Neuronal stem cell (in vitro differentiated cells): ENCODE measurements around the gene WDR48.

Experiments used
- DNase-seq: peaks from one replicate; pipeline ENCODE4 v3.0.0-alpha.2; 2013; ENCODE audit warnings: low spot score
- H2AFZ ChIP-seq: one replicate; pipeline ENCODE4 v1.6.1; 2013; ENCODE audit warnings: mild to moderate bottlenecking, low read length, inconsistent platforms
- H2AK5ac ChIP-seq: 2 replicates; pipeline ENCODE4 v1.6.1; 2013; ENCODE audit warnings: low read depth, mild to moderate bottlenecking, inconsistent platforms, low read length, moderate library complexity, mixed read lengths
- H2BK120ac ChIP-seq: 2 replicates; pipeline ENCODE4 v1.6.1; 2013; ENCODE audit warnings: low read depth, mild to moderate bottlenecking, inconsistent platforms, low read length, moderate library complexity, mixed read lengths
- H2BK12ac ChIP-seq: one replicate; pipeline ENCODE4 v1.6.1; 2013; ENCODE audit warnings: low read length, inconsistent platforms
- H2BK15ac ChIP-seq: 2 replicates; pipeline ENCODE4 v1.6.1; 2013; ENCODE audit warnings: mild to moderate bottlenecking, low read length, inconsistent platforms, mixed read lengths
- H2BK5ac ChIP-seq: one replicate; pipeline ENCODE4 v1.6.1; 2013; ENCODE audit warnings: inconsistent platforms, mild to moderate bottlenecking, low read length, moderate library complexity
- H3K14ac ChIP-seq: one replicate; pipeline ENCODE4 v1.6.1; 2013; ENCODE audit warnings: low read length, inconsistent platforms
- H3K18ac ChIP-seq: 2 replicates; pipeline ENCODE4 v1.6.1; 2013; ENCODE audit warnings: low read length, inconsistent platforms
- H3K23ac ChIP-seq: 2 replicates; pipeline ENCODE4 v1.6.1; 2013; ENCODE audit warnings: low read depth, mild to moderate bottlenecking, mixed read lengths, low read length, inconsistent platforms; ENCODE audit not compliant: poor library complexity
- H3K27ac ChIP-seq: replicated peaks from 3 replicates; pipeline ENCODE4 v1.5.1; 2013; ENCODE audit warnings: low read length, inconsistent platforms
- H3K27me3 ChIP-seq, 3 experiments: 2 replicates each; pipeline ENCODE4 v1.6.1; 2013; ENCODE audit warnings: low read length in 3 of 3, mild to moderate bottlenecking in 2 of 3, inconsistent platforms in 1 of 3, low read depth in 1 of 3, mixed read lengths in 1 of 3, moderate library complexity in 1 of 3; ENCODE audit not compliant: control insufficient read depth in 3 of 3, insufficient read depth in 3 of 3
- H3K36me3 ChIP-seq, 2 donors: replicated peaks in 1 of 2; 2 replicates each; pipeline ENCODE4 v1.6.1; 2013; ENCODE audit warnings: low read length in 2 of 2; ENCODE audit not compliant: control insufficient read depth in 2 of 2, insufficient read depth in 2 of 2
- H3K4ac ChIP-seq: 2 replicates; pipeline ENCODE4 v1.6.1; 2013; ENCODE audit warnings: inconsistent platforms, mild to moderate bottlenecking, low read length, moderate library complexity
- H3K4me1 ChIP-seq, 2 donors: 1 replicate in 1 of 2; 2 replicates in 1 of 2; pipeline ENCODE4 v1.6.1; 2013; ENCODE audit warnings: low read length in 2 of 2, low read depth in 1 of 2; ENCODE audit not compliant: control insufficient read depth in 2 of 2, insufficient read depth in 1 of 2
- H3K4me2 ChIP-seq: one replicate; pipeline ENCODE4 v1.6.1; 2013; ENCODE audit warnings: mild to moderate bottlenecking, low read length, inconsistent platforms; ENCODE audit not compliant: insufficient read depth, poor library complexity, severe bottlenecking
- H3K4me3 ChIP-seq, 2 donors: 2 replicates each; pipeline ENCODE4 v1.5.1; 2013; ENCODE audit warnings: low read length in 2 of 2, mild to moderate bottlenecking in 2 of 2, inconsistent platforms in 1 of 2, moderate library complexity in 1 of 2
- H3K79me1 ChIP-seq: one replicate; pipeline ENCODE4 v1.6.1; 2013; ENCODE audit warnings: low read depth, mild to moderate bottlenecking, inconsistent platforms, low read length, moderate library complexity
- H3K9ac ChIP-seq: one replicate; pipeline ENCODE4 v1.6.1; 2013; ENCODE audit warnings: mild to moderate bottlenecking, low read depth, low read length, inconsistent platforms; ENCODE audit not compliant: poor library complexity
- H3K9me3 ChIP-seq, 2 donors: replicated peaks in 1 of 2; 2 replicates each; pipeline versions ENCODE3 to v1.6.1; 2013; ENCODE audit warnings: low read length in 2 of 2, mild to moderate bottlenecking in 2 of 2, inconsistent platforms in 1 of 2, low read depth in 1 of 2, mixed read lengths in 1 of 2, moderate library complexity in 1 of 2; ENCODE audit not compliant: control insufficient read depth in 2 of 2, insufficient read depth in 1 of 2
- H4K8ac ChIP-seq: one replicate; pipeline ENCODE4 v1.6.1; 2013; ENCODE audit warnings: low read depth, mild to moderate bottlenecking, inconsistent platforms, low read length, moderate library complexity
- H4K91ac ChIP-seq: one replicate; pipeline ENCODE4 v1.6.1; 2013; ENCODE audit warnings: low read length, low read depth, mild to moderate bottlenecking, inconsistent platforms; ENCODE audit not compliant: poor library complexity
- WGBS, 2 donors: extraction: QIAGEN DNeasy Blood & Tissue Kit; methylation state at CpG; one replicate each; pipeline ENCODE4 v1.1.7; 2013; ENCODE audit warnings: missing lambda C conversion rate in 2 of 2, mixed read lengths in 1 of 2; ENCODE audit not compliant: insufficient read length in 2 of 2, insufficient replicate concordance in 1 of 2; ENCODE audit errors: extremely low coverage in 2 of 2; 5-methylcytosine and 5-hydroxymethylcytosine counted together

The WDR48 gene

DNA sequence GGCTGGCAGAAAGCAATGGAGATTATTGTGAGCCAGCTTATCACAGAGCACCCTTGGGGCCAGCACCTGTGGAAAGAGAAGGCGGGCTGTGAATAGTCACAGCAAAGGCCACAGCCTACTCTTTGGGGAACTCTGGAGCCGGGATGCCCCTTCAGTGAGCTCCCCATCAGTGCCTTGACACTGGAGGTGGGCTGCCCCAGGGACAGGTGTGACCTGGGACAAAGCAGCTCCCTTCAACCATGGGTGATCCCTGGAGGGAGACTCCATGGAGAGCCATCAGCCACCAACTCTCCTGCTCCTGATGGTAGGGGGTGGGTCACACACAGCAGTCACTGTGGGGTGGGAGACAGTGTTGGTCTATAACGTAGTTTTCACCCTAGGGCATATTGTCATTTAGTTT lies 61.5 kb downstream of the WDR48 start:
- Histone ChIP-seq H3K36me3 (no peaks in the 10 kb centered on the region), H2AK5ac (no peak overlapping the region), H2AFZ (no peak overlapping the region), H3K4me2 (no peak overlapping the region), H2BK12ac (no peak overlapping the region), H3K9ac (no peak overlapping the region), H4K91ac (no peak overlapping the region), H3K4me1 (peaks cover 0 to 1% of the 10 kb centered on the region in 2 donors), H3K27ac (no peak overlapping the region), H2BK120ac (no peak overlapping the region), H3K18ac (no peak overlapping the region), H3K14ac (no peak overlapping the region), H3K27me3 (no peaks in the 10 kb centered on the region), H3K79me1 (no peaks in the 10 kb centered on the region), H3K4ac (no peak overlapping the region), H4K8ac (no peak overlapping the region), H2BK15ac (no peak overlapping the region), H3K23ac (no peak overlapping the region), H3K9me3 (no peaks in the 10 kb centered on the region), H3K4me3 (no peak overlapping the region), H2BK5ac (no peak overlapping the region)
- WGBS, 2 donors, result no CpG with 5 or more reads among the region's 3 CpGs
- DNase-seq, result no peak

- no peaks in the 10 kb centered on the region for H3K27me3 ChIP-seq
- H3K4me1 ChIP-seq, result no peaks in the 10 kb centered on the region
- no peak overlapping the region for H3K14ac ChIP-seq
- WGBS, 2 donors, result no CpG with 5 or more reads among the region's 5 CpGs
- H3K9me3 ChIP-seq, result no peaks in the 10 kb centered on the region
- no peak overlapping the region for H3K4ac ChIP-seq
- no peak overlapping the region for H2AK5ac ChIP-seq
- H2AFZ ChIP-seq, result no peak overlapping the region
- no peak overlapping the region for H4K91ac ChIP-seq
- H3K27ac ChIP-seq, result no peak overlapping the region
- H3K4me3 ChIP-seq, result no peak overlapping the region
- H3K4me2 ChIP-seq, result no peak overlapping the region
- H2BK15ac ChIP-seq, result no peak overlapping the region
- no peak overlapping the region for H3K9ac ChIP-seq
- no peak overlapping the region for H2BK12ac ChIP-seq
- H4K8ac ChIP-seq, result no peak overlapping the region
- no peak overlapping the region for H3K18ac ChIP-seq
- no peak overlapping the region for H3K23ac ChIP-seq
- H3K79me1 ChIP-seq, result no peaks in the 10 kb centered on the region
- H2BK5ac ChIP-seq, result no peak overlapping the region
- DNase-seq, result no peak
- no peak overlapping the region for H2BK120ac ChIP-seq
- no peaks in the 10 kb centered on the region for H3K36me3 ChIP-seq
Measured at GRCh38 chr3:39114456-39114855, 62.6 kb downstream of the WDR48 start.

DNA sequence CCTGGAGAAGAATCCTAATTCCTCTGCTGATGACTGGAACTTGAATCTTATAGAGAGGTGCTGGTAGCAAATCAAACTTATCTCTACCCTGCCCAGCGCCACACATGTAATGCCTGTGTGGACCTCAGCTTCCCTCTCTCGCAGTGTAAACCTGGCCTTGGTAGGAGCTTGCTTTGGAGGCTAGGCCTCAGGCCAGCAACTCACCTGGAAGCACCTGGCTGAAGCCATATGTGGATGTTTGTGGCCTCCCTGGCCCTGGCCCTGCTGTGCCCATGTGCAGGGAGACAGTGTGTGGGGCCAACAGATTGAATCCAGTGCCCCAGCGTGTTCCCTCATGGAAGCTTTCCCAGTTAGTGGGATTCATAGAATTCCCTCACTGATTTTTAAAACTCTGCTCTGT lies 64.1 kb downstream of the WDR48 start:
- peaks cover 0 to 1% of the 10 kb centered on the region in 2 donors for H3K36me3 ChIP-seq
- H2BK15ac ChIP-seq, result no peak overlapping the region
- H2AFZ ChIP-seq, result no peak overlapping the region
- no peak overlapping the region for H2BK5ac ChIP-seq
- no peak overlapping the region for H3K9ac ChIP-seq
- no peak for DNase-seq
- H3K4ac ChIP-seq, result no peak overlapping the region
- no peaks in the 10 kb centered on the region for H3K27me3 ChIP-seq
- no peak overlapping the region for H4K8ac ChIP-seq
- peak overlapping the region; percentile 83 for H3K23ac ChIP-seq
- no peaks in the 10 kb centered on the region for H3K79me1 ChIP-seq
- no peak overlapping the region for H3K14ac ChIP-seq
- no peak overlapping the region for H2BK12ac ChIP-seq
- no CpG with 5 or more reads among the region's 3 CpGs for WGBS, 2 donors
- H2AK5ac ChIP-seq, result no peak overlapping the region
- H3K4me3 ChIP-seq, result peak overlapping the region in 1 of 2 donors; percentile 59
- H3K4me2 ChIP-seq, result no peak overlapping the region
- H3K4me1 ChIP-seq, result no peaks in the 10 kb centered on the region
- H3K9me3 ChIP-seq, result no peaks in the 10 kb centered on the region
- H3K27ac ChIP-seq, result no peak overlapping the region
- no peak overlapping the region for H2BK120ac ChIP-seq
- no peak overlapping the region for H4K91ac ChIP-seq
- H3K18ac ChIP-seq, result peak overlapping the region; percentile 5

DNA sequence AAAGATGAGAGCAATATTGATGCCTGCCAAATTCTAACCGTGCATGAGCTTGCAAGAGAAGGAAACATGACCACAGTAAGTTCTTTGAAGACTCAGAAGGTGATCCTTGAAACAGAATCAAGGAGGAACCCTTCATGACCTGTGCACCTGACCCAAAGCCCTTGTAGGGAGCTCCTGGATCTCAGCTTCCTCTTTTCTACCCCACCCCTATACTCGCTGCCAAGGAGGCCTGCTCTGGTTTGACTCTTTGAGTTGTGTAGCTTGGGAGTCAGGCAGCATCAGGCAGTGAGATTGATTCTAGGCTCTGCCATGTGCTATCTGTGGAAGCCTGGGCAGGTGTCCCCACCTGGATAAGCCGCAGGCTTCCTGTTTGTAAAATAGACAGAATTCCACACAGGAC lies 66.3 kb downstream of the WDR48 start:
- Histone ChIP-seq H3K4me3 (no peak overlapping the region), H3K9me3 (no peaks in the 10 kb centered on the region), H4K8ac (no peak overlapping the region), H3K14ac (no peak overlapping the region), H3K27ac (no peak overlapping the region), H2AK5ac (no peak overlapping the region), H3K23ac (no peak overlapping the region), H3K36me3 (peaks cover 0 to 4% of the 10 kb centered on the region in 2 donors), H2AFZ (no peak overlapping the region), H3K9ac (no peak overlapping the region), H2BK120ac (no peak overlapping the region), H3K4me1 (no peaks in the 10 kb centered on the region), H2BK12ac (no peak overlapping the region), H3K4ac (no peak overlapping the region), H3K79me1 (no peaks in the 10 kb centered on the region), H2BK15ac (no peak overlapping the region), H3K27me3 (no peaks in the 10 kb centered on the region), H3K4me2 (no peak overlapping the region), H3K18ac (no peak overlapping the region), H4K91ac (no peak overlapping the region), H2BK5ac (no peak overlapping the region)
- no peak for DNase-seq
- WGBS, 2 donors, result no CpG with 5 or more reads among the region's 3 CpGs
